Ammon's horn (tissue), 1 donor: ENCODE results near the gene RBM33.

ENCODE experiments used
- DNase-seq: peaks from one replicate; pipeline ENCODE4 v3.0.0-alpha.2; 2016; ENCODE audit warnings: low spot score

The RBM33 gene

DNA sequence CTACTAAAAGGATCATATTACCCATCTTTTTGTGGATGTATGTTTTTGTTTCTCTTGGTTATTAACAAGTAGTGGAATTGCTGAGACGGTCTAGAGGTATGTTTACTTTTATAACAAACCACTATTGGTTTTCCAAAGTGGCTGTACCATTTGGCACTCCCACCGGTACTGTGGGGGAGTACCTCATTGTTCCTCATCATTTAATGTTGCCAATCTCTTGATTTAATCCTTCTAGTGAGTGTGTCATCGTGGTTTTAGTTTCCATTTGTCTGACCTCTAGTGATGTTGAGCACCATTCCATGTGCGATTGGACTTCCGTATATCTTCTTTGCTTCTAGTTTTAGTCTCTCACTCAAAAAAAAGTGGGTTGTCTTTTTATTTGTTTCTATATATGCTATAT, 50.4 kb downstream of the RBM33 start:
- DNase-seq, result no peak

GRCh38 chr7:155696747-155697146, 52.3 kb downstream of the RBM33 start:
- DNase-seq, result no peak

DNA sequence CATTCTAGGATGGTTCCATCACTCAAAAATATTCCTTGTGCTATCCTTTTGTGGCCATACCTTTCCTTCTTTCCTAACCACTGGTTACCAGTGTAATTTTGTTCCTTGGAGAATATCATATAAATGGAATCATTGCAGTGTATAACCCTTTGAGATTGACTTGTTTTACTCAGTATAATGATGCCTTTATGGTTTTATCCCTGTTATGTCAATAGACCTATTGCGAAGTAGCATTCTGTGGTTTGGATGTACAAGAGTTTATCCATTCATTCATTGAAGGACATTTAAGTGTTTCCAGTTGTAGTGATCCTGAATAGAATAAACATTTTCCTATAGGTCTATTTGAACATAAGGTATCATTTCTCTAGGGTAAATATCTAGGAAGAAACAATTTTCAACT, 54.2 kb downstream of the RBM33 start:
- no peak for DNase-seq

DNA sequence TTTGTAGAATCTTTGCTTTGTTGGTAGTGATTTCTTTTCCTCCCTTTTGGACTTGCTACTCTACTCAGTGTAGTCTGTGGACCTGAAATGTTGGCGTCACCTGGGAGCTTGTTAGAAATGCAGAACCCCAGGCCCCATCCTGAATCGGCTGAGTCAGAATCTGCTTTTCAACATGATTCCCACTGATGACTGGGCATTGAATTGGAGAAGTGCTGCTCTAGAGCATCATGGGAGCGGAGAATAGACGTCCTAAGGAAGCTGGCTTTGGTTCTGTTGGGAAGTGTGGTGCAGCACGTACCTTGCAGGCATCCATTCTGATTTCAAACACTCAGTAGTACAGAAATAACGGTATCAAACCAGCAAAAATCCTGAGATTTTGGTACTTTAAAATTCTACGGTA, 54.7 kb downstream of the RBM33 start:
- DNase-seq, result no peak

DNA sequence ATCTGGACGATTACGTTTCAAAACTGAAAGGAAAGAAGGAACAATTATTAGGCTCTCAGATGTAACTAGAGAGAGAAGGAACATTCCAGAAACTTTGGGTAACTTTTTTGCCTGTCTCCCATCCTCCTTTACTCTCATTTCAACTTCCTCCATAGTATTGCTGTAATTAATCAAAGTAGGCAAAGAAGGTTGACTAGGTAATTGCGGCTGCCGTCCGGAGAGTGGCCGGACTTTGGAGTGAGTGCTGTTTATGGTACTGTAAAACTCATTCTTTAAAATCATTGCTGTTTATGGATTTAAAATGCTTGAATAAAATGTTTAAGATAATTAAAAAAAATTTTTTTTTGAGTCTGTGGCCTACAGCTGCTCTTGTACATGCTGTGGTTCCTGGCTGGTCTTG, 56.4 kb downstream of the RBM33 start:
- DNase-seq, result no peak

DNA sequence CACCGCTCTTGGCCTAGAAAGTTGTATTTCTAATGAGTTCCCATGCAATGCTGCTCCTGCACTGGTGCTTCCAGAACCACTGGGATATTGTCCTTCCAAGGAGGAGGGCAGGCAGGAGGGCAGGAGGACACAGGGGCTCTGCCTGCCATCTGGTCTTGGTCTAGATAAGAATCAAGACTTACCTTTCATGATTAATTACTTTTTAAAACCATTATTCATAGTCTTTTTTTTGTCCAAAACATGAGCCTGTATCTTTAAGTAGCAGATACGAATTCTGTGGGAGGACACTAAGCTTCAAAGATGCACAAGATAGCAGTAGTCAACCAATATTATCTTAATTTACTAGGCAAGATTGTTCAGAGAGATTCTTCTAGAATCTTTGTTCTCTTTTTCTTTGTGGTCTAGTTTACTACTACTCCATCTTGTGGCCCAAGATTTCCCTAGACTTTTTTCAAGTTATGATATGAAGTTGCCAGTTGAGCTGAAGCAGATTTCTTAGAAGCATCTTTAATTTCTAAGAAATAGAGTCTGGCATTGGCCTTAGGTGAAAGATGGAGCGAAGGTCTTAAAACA, 57.6 kb downstream of the RBM33 start:
- no peak for DNase-seq

DNA sequence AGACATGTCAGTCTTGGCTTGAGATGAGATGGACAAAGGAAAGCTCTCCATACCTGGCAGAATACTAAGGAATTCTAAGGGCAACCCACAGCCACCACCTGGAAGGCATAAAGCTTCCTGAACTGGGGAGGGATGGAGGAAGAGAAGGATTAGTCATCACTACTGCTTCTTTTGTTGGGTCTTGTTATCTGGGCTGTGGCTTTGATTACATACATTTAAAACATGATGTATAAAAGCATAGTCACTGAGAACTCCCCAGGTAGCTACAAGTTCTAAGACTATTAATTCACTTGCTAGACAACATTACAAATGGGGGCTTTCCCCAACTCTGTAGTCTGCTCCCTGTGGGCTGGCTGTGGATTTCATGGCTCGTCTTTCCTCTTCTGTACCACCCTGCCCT, 58.2 kb downstream of the RBM33 start:
- no peak for DNase-seq

DNA sequence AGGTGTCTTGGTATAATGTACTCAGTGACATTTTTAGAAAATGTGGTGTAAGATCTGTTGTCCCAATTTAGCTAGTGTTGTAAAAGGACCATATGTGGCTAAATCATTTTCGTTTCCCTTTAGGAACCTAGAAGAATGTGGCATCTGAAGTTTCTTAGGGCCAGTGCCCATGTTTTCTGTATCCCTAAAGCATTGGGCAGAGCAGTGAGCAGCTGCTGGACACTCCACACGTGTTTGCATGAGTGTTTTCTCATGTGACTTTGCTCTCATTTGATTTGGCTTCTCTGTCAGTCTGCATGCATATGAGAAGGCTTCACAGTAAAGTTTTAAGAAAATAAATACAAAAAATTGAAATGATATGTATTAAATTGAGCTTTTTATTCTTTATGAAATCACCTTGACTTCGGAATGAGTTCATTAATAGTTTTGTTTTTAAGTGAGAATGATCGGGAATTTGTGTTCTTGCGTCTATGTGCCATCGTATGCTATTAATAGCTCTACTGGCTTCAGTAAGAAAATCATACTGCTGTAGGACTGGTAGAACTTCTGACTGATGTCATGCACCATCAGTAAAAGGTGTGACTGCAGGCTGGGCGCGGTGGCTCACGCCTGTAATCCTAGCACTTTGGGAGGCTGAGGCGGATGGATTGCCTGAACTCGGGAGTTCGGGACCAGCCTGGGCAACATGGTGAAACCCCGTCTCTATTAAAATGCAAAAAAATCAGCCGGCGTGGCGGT, 61.3 kb downstream of the RBM33 start:
- no peak for DNase-seq

- no peak for DNase-seq
These were observed 61.9 kb downstream of the RBM33 start for GRCh38 chr7:155706376-155706775.

DNA sequence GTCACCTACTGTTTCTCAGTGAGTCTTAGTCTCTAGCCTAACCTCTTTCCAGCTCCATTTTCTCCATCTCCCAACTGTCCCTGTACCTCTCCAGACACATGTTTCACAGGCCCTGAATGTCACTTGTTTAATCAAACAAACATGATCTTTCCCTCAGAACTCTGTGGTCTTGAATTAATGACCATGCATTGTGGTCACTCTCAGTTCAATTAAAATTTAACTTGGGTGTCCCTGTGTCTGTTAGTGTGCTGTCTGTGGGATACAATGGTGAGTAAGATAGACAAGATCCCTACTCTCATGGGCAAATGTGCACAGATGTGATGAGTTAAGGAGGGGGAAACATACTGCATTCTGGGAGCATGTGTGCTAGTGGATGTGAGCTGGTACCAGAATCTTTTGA, 65.0 kb downstream of the RBM33 start:
- DNase-seq, result no peak

DNA sequence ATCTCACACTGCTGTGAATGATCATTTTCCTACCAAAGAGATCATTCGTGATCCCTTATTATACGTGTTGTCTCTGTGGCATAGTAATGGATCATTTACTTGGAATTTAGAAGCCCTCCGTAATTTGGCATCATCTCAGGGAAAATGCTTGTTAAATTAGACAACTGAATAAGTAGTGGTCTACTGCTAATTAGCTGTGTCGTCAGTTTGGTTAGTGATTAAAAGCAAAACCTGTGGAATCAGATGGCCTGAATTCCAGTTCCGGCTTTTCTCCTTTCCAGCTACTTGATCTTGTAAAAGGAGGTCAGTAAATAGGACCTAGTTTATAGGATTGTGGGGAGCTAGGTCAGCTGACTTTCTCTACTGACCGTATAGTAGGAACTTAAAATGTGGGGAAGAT, 65.6 kb downstream of the RBM33 start:
- DNase-seq, result no peak

GRCh38 chr7:155710530-155710929, 66.1 kb downstream of the RBM33 start:
- no peak for DNase-seq

- DNase-seq, result no peak
These were observed 66.6 kb downstream of the RBM33 start for GRCh38 chr7:155711081-155711480.

DNA sequence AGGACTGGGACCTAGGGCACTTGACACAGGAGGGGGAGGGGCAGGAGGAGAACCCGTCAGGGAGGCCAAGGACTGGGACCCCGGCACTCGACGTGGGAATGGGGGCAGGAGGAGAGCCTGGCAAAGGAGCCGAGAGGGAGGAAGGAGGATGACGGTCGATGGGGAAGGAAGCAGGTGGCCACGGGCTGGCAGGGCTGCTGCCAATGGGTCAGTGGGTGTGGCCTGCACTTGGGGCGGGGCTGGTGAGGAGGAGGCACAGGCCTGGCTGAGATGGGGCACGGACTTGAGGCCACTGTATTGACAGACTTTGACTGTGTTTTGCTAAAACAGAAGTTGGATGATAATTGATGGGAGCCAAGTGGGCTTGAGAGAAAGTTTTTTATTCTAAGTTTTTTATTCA, 68.9 kb downstream of the RBM33 start:
- DNase-seq, result no peak

DNA sequence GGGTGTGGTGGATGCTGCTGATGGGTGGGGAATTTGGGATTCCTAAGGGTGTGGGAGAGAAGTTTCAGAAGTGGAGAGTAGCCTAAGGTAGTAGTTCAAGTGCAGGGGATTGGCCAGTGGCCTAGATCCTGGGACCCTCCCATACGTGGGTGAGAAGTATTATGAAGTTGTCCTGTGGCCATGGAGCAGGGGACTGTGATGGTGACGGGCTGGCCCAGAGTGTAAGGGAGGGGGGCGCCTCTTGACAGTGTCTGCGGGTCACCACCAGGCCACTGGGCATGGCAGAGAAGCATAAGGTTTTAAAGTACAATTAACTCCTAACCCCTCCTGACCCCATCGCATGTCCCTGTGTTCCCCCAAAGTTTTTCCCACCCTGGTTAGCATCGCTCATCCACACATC, 70.2 kb downstream of the RBM33 start:
- no peak for DNase-seq

DNA sequence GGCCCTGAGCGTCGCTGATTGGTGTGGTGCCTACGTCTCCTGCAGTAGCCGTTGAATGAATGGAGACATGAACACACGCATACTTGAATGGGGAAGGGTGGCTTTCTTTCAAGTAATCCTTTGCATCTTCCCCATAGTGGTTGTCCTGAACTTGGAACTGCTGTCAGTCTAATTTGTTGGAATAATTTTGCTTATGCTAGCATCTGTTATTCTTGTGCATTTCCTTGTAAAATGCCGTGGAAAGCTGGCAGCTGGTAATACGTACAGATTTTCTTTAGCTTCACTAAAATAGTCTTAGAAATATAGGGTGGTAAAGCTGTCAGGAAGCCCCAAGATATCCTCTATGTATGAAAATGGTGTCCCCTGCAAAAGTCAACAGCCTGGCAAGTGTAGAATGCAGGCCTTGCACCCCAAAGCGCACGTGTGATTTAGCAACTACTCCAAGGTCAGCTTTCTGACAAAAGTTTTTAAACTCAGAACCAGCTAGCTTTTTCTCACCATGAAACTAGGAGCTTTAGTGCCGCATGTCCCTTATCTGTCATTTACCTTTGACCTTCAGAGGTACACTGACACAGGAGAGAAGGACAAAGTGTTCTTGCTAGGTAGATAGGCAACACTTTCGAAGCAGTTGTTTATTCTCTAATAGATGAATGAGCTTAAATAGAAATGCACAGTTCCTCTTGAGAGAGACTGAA, 70.8 kb downstream of the RBM33 start:
- no peak for DNase-seq

- no peak for DNase-seq
These were observed 72.7 kb downstream of the RBM33 start for GRCh38 chr7:155717010-155717744.

DNA sequence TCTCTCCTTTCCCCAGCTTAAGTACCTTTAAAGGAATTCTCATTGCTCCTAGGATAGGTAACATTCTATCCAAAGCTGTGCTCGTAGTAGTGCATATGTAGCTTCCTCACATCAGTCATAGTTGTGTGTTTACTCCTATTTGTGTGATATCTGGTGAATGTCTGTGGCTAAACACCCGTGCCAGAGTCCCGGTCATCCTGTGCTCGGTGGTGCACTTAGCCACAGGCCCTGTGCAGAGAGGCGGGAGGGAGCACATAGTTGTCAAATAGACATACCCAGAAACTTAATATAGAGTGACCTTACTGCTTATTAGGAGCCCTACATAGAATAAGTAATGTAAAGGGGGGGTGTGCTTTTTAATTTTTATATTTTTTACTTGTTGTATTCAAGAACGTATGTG, 76.6 kb downstream of the RBM33 start:
- DNase-seq, result no peak

- DNase-seq, result no peak
These were observed 77.7 kb downstream of the RBM33 start for GRCh38 chr7:155722118-155722517.

DNA sequence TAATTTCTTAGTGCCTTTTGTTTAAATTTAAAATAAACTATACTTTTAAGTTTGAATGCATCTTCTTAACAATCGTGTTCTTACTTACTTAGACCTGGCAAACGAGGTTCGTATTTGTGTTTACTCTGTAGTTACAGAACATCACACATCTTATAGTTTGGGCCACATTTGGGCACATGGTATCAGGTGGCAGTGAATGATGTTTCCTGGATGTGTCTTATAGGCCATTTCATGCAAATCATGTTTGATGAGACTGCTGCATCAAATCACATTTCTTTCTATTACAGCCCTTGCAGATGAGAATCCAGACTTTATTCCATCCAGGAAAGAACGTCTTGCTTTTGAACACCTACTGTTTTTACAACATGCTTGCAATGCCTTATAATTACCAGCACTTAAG, 78.5 kb downstream of the RBM33 start:
- no peak for DNase-seq

- DNase-seq, result no peak
These were observed 80.0 kb downstream of the RBM33 start for GRCh38 chr7:155724327-155725005.

DNA sequence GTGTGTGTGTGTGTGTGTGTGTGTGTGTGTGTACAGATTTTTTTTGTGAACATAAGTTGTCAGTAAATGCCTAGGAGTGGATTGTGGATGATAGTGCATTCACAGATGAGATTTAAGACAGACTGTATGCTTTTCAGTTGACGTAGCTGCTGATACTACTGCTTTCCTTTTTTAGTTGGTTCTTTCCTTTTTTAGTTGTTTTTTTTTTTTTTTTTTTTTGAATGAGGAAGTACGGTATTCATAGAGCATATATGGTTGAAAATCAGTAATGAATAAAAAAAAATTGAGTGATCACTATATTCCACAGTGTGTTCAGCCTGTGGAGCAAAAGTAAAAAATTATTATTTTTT, 80.5 kb downstream of the RBM33 start:
- DNase-seq, result no peak
